Measurements from ENCODE around the gene TGFB1I1. TPM values are rescaled to one million over a fixed set of nuclear protein-coding genes. Genes with fewer than 3 reads are reported as not detected.
"Not testable (repeated sequence)": the region's sequence is repeated elsewhere in the genome, so short reads cannot be mapped to it uniquely, and the experiment has no call there.

Gene TGFB1I1
- total RNA-seq, 1 donor from 2014 or later, result 19.2 TPM

GRCh38 chr16:31435341-31436220 lies 36.4 kb upstream of the TGFB1I1 start:
- no peaks in the 10 kb centered on the region for H3K27me3 Mint-ChIP-seq (ENCODE audit: unreplicated experiment)
- no peaks in the 10 kb centered on the region for H3K36me3 Mint-ChIP-seq (ENCODE audit: unreplicated experiment)
- no peaks in the 10 kb centered on the region for H3K4me1 Mint-ChIP-seq (ENCODE audit: low read depth, unreplicated experiment)
- no peak overlapping the region for H3K27ac Mint-ChIP-seq (ENCODE audit: unreplicated experiment)
- no peak for DNase-seq
- TF ChIP-seq, protein P1, sequence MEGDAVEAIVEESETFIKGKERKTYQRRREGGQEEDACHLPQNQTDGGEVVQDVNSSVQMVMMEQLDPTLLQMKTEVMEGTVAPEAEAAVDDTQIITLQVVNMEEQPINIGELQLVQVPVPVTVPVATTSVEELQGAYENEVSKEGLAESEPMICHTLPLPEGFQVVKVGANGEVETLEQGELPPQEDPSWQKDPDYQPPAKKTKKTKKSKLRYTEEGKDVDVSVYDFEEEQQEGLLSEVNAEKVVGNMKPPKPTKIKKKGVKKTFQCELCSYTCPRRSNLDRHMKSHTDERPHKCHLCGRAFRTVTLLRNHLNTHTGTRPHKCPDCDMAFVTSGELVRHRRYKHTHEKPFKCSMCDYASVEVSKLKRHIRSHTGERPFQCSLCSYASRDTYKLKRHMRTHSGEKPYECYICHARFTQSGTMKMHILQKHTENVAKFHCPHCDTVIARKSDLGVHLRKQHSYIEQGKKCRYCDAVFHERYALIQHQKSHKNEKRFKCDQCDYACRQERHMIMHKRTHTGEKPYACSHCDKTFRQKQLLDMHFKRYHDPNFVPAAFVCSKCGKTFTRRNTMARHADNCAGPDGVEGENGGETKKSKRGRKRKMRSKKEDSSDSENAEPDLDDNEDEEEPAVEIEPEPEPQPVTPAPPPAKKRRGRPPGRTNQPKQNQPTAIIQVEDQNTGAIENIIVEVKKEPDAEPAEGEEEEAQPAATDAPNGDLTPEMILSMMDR (IDR thresholded peaks at IDR 0.05; ENCODE audit: partially characterized antibody, unreplicated experiment), result no peak
- no peak overlapping the region for H3K4me3 Mint-ChIP-seq (ENCODE audit: unreplicated experiment)
- peaks cover 2% of the 10 kb centered on the region for H3K9me3 Mint-ChIP-seq (ENCODE audit: unreplicated experiment)

DNA sequence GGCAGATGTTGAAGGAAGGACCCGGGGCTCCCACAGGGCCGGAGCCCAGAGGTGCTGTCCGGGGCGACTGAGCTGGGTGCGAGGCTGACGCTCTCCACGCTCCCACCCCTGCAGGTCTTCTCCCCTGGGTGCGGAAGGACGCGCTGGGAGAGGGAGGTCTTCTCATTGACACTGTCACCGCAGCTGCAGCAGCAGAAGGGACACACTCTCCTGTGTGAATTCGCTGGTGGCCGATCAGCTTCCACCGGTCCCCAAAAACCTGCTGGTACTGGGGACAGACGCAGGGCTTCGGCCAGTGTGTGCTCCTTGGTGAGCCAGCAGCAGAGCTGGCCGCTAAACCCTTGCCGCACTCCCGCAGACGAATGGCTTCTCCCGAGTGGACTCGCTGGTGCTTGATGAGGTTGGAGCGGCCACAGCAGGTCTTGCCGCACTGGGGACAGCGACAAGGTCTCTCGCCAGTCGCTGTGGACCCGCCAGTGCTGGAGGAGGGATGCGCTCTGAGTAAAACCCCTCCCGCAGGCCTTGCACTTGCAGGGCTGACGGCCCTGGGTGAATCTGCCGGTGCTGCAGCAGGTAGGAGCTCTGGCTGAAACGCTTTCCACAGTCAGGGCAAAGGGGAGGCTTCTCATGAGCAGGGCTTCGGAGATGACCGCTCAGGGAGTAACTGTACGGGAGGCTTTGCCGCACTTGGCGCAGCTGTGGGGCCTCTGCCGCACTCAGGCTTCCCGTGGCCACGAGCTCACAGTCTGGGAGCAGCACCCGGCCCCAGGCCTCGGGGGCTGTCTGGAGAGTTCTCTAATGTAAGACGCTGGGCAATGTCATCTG lies 35.5 kb upstream of the TGFB1I1 start:
- Mint-ChIP-seq H3K9me3 (ENCODE audit: unreplicated experiment) (peaks cover 2% of the 10 kb centered on the region), H3K4me3 (ENCODE audit: unreplicated experiment) (no peak overlapping the region), H3K27ac (ENCODE audit: unreplicated experiment) (no peak overlapping the region), H3K27me3 (ENCODE audit: unreplicated experiment) (peaks cover 2% of the 10 kb centered on the region), H3K36me3 (ENCODE audit: unreplicated experiment) (no peaks in the 10 kb centered on the region), H3K4me1 (ENCODE audit: low read depth, unreplicated experiment) (no peaks in the 10 kb centered on the region)
- TF ChIP-seq, protein P1 (IDR thresholded peaks at IDR 0.05; ENCODE audit: partially characterized antibody, unreplicated experiment), result no peak
- no peak for DNase-seq

DNA sequence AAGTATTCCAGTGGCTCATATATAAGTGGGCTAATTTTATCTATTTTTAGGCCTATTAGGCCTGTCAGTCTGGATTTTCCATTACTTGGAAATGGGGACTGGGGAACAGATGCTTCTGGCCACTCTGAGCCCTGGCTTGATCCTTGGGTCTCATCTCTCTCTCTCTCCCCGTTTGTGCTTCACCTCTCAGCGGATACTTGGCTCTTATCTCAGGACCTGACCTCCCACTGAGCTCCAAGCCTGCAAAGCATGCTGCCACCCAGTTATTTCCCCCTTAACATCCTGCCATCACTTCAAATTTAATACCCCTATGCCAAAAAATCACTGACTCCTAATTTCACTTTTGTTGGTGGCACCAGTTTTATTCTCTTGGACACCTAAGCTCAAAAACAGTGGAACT lies 33.5 kb upstream of the TGFB1I1 start:
- H3K4me3 Mint-ChIP-seq (ENCODE audit: unreplicated experiment), result no peak overlapping the region
- TF ChIP-seq, protein P1 (IDR thresholded peaks at IDR 0.05; ENCODE audit: partially characterized antibody, unreplicated experiment), result no peak
- H3K27me3 Mint-ChIP-seq (ENCODE audit: unreplicated experiment), result peaks cover 4% of the 10 kb centered on the region
- no peaks in the 10 kb centered on the region for H3K36me3 Mint-ChIP-seq (ENCODE audit: unreplicated experiment)
- H3K9me3 Mint-ChIP-seq (ENCODE audit: unreplicated experiment), result peaks cover 4% of the 10 kb centered on the region
- no peaks in the 10 kb centered on the region for H3K4me1 Mint-ChIP-seq (ENCODE audit: low read depth, unreplicated experiment)
- H3K27ac Mint-ChIP-seq (ENCODE audit: unreplicated experiment), result no peak overlapping the region
- DNase-seq, result no peak

DNA sequence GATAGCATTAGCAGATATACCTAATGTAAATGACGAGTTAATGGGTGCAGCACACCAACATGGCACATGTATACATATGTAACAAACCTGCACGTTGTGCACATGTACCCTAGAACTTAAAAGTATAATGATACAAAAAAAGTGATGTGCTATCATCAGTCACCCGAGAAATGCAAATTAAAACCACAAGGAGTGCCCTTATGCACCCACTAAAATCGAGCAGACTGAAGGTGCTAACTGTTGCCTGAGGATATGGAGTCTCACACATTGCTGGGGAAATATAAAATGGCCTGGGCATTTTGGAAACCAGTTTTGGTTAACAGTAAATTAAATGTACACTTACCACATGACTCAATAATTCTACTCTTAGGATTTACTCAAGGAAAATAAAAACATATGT lies 32.9 kb upstream of the TGFB1I1 start:
- not testable (repeated sequence) for DNase-seq; H3K4me3 Mint-ChIP-seq (ENCODE audit: unreplicated experiment); H3K27me3 Mint-ChIP-seq (ENCODE audit: unreplicated experiment); H3K36me3 Mint-ChIP-seq (ENCODE audit: unreplicated experiment); H3K4me1 Mint-ChIP-seq (ENCODE audit: low read depth, unreplicated experiment); H3K9me3 Mint-ChIP-seq (ENCODE audit: unreplicated experiment); H3K27ac Mint-ChIP-seq (ENCODE audit: unreplicated experiment)

GRCh38 chr16:31439519-31439918 lies 32.4 kb upstream of the TGFB1I1 start:
- no peak overlapping the region for H3K27ac Mint-ChIP-seq (ENCODE audit: unreplicated experiment)
- H3K27me3 Mint-ChIP-seq (ENCODE audit: unreplicated experiment), result peaks cover 4% of the 10 kb centered on the region

More at GRCh38 chr16:31439519-31439918, 32.4 kb upstream of the TGFB1I1 start:
- TF ChIP-seq, protein P1 (IDR thresholded peaks at IDR 0.05; ENCODE audit: partially characterized antibody, unreplicated experiment), result no peak
- Mint-ChIP-seq H3K9me3 (ENCODE audit: unreplicated experiment) (peaks cover 8% of the 10 kb centered on the region), H3K4me3 (ENCODE audit: unreplicated experiment) (no peak overlapping the region), H3K36me3 (ENCODE audit: unreplicated experiment) (no peaks in the 10 kb centered on the region), H3K4me1 (ENCODE audit: low read depth, unreplicated experiment) (no peaks in the 10 kb centered on the region)
- no peak for DNase-seq
